ENCODE data around the gene TBC1D20. TPM values are rescaled to one million over a fixed set of nuclear protein-coding genes. Genes with fewer than 3 reads are reported as not detected.
"Not testable (repeated sequence)": the region's sequence is repeated elsewhere in the genome, so short reads cannot be mapped to it uniquely, and the experiment has no call there.

Gene TBC1D20, protein sequence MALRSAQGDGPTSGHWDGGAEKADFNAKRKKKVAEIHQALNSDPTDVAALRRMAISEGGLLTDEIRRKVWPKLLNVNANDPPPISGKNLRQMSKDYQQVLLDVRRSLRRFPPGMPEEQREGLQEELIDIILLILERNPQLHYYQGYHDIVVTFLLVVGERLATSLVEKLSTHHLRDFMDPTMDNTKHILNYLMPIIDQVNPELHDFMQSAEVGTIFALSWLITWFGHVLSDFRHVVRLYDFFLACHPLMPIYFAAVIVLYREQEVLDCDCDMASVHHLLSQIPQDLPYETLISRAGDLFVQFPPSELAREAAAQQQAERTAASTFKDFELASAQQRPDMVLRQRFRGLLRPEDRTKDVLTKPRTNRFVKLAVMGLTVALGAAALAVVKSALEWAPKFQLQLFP
- 30.0 and 34.6 TPM in 2 replicates for total RNA-seq (2014; rRNA removed)
- 26.7 TPM for polyA plus RNA-seq (2012)

DNA sequence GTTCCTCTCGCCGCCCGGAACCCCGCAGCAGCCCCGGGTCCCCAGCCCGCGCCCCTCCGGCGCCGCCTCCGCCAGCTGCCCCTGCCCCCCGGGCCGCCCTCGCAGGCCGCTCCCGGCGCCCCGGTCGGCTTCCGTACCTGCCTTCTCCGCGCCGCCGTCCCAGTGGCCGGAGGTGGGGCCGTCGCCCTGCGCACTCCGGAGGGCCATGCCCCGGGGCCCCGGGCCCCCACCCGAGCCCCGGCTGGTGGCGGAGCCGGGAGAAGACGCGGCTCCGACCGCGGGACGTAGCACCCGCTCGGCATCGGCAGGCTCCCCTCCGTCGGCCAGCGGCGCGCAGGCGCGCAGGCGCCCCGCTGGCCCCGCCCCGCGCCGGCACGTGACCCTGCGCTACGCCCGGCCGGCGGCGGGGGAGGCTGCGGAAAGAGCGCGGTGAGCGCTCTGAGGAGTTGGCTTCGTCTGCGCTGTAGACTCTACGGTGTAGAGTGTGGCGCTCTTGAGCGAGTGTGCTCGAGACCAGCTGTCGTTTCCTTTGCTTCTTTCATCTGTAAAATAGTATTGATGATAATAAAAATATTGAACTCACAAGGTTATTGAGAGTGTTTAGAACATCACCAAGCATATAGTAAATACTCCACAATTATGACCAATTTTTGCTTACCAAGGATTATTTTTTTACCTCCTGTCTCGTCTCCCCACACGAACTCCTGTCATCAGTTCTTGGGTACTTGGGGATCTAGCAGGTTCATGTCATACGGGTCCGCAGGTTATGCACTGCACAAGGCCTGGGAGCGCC, at the start of gene TBC1D20:
TSS of gene TBC1D20 (minus strand) at position 335 of the 793 bp plus-strand sequence. CDS start at position 207, 128 bp downstream.
- peak; percentile 84 for DNase-seq (ENCODE audit: low read depth)

DNA sequence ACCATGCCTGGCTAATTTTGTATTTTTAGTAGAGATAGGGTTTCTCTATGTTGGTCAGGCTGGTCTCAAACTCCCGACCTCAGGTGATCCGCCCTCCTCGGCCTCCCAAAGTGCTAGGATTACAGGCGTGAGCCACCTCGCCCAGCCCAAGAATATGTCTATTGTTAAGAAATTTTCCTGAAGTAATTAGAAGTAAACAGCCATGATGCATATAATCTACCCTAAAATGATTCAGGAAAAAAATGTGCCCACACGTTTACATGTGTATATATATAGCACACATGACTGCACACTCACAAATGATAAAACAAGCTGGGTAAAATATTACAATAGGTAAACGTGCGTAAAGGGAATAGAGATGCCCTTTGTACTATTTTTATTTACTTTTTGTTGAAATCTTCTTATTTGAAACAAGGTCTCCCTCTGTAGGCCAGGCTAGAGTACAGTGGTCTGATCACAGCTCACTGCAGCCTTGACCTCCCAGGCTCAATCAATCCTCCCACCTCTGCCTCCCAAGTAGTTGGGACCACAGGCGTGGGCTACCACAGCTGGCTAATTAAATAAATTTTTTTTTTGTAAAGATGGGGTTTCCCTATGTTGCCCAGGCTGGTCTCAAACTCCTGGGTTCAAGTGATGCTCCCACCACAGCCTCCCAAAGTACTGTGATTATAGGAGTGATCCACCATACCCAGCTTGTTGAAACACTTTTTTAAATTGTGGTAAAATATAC, 48.2 kb upstream of the TBC1D20 start:
- not testable (repeated sequence) for DNase-seq (ENCODE audit: low read depth)

DNA sequence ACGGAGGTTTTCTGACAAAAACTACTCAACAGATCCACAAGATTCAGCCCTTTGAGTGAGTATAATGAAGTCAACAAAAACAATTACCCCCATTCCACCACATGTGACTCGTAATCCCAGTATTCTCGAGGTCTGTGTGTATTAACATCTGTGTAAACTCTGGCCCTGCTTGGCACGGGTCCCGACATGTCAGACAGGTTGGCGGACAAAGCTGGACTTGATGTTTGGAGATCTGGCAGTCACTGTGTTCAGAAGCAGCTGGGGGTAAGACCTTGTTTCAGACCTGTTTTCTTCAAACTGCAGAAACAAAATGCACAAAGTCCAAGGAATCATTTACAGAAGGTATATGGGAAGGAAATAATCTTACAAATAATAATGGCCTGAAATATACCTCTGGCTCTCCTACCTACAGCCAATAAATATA, 46.0 kb upstream of the TBC1D20 start:
- DNase-seq (ENCODE audit: low read depth), result not testable (repeated sequence)

DNA sequence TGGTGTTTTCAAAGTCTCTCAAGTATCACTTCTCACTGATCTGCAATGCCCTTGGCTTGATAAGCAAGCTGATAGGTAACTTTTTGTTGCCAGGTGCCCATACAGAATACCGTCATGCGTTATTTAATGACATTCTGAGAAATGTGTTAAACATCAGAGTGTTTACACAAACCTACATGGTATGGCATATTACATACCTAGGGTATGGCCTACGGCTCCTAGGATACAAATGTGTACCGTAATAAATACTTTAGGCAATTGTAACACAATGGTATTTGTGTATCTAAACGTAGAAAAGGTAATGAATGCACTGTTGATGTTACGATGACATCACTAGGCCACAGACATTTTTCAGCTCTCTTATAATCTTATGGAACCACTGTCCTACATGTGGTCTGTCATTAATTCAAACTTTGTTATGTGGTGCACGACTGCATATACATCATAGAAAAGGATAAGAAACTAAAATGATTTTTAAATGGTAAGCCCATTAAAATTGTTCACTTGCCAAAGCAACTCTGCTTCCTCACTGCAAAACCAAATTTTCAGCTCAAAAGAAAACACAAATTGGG, 45.5 kb upstream of the TBC1D20 start:
- no peak for DNase-seq (ENCODE audit: low read depth)

DNA sequence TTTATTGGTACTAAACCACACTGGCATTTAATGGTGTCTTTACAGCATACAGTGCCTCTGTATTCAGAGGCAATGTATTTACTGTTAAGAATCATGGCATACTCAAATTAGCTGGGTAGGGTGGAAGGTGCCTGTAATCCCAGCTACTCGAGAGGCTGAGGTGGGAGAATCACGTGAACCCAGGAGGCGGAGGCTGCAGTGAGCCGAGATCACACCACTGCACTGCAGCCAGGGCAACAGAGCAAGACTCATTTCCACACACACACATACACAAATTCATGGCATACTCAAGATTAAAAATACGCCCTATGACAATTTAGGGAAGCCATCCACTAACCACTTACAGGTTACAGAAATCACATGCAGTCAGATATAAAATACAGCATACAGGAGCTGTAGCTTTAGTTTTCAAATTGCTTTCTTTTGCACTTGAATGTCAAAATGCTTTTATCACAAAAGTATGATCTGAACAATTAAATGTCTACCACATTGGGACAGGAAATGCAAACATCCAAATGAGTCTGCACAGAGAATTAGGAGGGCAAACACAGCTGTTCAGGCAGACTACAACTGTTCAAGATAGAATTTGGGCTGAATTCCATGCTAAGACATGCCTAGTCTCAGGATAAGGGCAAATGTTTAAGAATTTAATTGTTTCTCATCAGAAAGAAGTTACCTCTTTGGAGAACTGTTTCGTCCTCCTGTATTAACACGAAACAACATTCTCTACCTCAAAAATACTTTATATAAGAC, 44.8 kb upstream of the TBC1D20 start:
- peak; percentile 35 for DNase-seq (ENCODE audit: low read depth)

DNA sequence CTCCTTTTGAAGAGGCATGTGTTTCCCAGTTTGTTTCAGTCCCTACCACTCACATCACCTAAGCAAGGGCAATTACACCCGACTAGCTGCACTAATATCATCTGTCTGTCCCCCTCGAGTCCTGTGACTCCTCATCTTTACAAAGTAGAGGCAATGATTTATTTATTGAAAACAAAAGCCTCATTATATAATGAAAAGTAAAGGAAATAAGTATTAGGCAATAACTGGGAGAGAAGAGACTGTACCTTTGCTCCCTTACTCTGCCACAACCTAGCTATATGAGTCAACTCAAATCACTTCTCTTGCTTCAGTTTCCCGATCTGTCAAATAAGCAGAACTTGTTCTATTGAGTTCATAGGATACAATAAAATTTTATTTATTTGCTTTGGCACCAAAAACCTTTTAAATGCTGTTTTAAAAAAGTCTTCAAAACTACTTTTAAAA, 42.3 kb upstream of the TBC1D20 start:
- no peak for DNase-seq (ENCODE audit: low read depth)

DNA sequence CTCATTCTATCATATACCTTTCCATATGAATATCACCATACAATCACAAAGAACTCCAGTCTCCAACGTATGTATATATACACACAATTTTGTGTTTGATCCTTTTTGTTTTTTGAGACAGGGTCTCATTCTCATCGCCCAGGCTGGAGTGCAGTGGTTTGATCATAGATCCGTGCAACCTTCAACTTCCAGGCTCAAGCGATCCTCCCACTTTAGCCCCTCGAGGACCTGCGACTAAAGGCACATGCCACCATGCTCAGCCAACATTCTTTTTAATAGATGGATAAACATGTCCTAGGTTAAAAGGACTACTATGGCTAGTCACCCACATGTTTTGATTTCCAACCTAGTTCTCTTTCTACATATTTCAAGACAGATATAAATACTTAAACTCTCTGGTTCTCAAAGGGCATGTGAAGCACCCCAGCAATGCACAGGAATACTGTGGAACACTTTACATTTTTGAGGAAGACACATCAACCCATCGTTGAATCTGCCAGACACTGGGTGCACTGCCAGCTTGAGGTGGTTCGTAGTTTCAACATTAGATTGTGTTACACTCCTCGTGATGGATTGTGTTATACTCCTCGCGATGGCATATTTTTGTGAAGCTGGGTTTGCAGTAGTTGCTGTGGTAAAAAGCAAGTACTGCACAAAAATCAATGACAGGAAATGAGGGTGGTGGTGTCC, 40.9 kb upstream of the TBC1D20 start:
- no peak for DNase-seq (ENCODE audit: low read depth)

DNA sequence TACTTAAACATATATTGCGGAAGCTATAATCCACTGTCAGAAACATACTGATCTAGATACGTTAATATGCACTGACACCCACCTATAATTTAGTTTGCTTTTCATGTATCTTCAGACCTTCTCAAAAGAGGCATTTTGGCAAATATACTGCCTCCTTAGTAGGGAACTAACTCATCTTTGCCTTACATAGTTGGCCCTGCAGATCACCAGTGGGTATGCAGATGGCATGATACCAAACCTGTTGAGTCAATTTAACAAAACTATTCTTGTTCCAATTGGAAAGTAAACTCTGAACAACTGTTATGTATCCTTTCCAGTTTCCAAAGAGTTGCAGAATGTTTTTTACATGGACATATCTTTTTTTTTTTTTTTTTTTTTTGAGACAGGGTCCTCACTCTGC, 35.6 kb upstream of the TBC1D20 start:
- DNase-seq (ENCODE audit: low read depth), result no peak

DNA sequence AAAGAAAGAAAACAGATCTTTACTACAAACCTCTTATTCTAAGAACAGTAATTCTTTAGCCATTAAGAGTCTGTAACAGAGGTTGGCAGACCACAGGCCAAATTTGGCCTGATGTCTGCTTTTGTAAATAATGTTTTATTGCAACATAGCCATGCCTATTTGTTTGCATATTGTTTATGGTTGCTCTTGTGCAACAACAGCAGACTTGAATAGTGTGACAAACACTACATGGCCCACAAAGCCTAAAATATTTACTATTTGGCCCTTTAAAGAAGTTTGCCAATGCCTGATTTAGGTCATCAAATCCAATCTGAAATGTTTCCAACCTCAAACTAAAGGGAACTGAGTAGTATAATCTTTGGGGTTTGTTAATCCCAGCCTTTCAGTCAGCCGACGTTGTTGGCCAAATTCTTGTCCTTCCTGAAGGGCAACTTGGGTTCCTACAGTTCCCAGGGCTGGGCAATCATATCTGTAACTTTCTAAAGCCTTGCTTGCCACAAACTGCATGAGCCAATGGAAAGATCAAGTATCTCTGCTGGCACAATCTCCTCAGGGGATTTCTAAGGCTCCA, 33.9 kb upstream of the TBC1D20 start:
- DNase-seq (ENCODE audit: low read depth), result peak; percentile 69

DNA sequence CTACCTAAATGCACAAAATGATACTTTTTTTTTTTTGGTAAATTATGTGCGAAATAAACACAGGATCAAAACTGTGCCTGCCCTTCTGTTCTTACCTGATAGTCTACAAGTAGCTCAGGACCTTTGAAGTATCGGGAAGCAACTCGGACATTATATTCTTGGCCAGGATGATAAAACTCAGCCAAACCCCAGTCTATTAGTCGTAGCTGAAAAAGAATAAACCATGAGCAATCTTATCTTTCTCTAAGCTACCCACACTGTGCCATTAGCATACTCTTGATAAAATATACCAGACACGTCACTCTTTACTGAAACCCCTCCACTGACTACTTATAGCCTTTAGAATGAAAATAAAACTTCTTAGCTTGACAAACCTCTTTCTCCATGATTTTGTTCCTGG, 29.8 kb upstream of the TBC1D20 start:
- no peak for DNase-seq (ENCODE audit: low read depth)

DNA sequence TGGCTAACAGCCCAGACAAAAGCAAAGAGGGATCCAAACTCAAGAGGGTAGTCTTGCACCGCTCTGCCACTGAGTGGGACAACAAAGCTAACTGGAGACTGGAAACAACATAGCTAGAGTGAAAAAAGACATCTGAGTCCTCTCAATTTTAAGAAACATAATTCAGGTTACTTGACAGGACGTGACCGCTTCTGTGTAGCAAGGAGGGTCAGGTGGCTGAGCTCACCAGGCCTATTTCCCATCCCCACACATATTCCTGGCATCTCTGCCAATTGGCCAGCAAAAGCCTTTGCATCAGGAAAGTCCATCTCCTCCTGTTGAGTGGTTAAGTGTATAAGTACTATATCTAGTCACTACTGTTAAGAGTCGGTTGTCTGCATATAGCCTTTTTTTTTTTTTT, 25.3 kb upstream of the TBC1D20 start:
- DNase-seq (ENCODE audit: low read depth), result no peak

DNA sequence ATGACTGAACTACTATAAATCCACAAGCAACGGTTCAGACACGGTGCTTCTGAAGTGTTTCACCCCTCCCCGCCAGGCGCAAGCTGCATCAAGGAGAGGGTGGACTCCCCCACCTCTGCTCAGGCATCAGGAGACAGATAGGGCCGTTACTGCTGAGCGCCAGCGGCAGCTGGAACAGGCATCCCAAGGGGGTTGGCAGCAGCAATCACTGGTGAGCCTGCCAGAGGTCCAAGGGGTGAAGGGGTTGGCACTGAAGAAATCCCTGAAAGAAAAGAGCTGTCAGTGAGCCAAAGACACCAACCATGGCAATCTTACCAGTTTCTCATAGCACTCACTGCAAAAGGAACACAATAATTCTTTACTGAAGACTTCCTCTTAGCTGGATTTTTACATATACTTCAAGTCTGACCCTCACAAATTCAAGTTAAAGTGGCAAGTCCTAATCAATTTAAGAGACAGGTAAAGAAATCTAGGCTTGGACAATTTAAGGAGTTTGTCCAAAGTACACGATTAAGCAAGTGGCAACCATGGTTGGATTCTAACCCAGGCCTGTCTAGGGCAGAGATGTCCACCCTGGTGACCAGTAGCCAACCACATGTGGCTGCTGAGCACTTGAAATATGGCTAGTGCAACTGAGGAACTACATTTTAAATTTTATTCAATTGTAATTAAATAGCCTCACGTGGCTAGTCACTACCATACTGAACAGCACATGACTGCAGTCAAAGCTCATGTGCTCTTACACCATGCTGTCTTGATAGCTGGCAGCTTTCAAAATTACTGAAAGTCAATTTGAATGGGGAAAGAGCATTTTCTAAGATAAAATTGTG, 21.7 kb upstream of the TBC1D20 start:
- DNase-seq (ENCODE audit: low read depth), result peak; percentile 73

DNA sequence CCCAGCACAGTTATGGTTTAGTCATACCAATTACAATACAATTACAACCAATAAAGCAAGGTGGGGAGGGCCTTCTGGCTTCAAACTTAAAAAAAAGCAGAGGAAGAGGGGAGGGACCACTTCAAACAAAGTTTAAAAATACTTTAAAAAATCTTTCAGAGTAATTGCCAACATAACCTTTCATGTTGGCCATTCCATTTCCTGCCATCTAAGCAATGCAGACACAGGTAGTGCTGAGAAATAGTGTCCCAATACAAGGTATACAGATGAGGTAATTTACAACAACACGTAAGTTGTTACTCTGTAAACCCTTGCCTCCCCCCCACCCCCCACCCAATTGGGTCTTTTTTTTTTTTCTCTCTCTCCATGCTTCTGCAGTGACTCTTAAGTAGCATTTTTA, 18.8 kb upstream of the TBC1D20 start:
- DNase-seq (ENCODE audit: low read depth), result no peak

DNA sequence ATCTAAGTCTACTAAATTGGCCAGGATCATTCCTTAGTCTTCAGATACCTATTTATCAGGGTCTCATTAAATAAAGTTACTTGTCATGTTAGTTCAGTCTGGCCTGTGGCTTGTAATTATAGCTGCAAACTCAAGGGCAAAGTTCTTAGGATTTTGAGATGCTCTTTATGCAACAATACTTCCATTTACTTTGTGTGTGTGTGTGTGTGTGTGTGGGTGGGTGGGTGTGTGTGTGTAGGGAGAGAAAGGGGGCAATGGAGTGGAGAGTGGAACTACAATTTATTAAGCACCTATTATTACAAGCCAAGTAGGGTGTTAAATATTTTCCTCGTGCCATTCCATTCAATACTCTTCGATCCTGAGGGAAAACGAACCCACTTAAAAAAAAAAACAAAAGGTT, 17.7 kb upstream of the TBC1D20 start:
- no peak for DNase-seq (ENCODE audit: low read depth)

DNA sequence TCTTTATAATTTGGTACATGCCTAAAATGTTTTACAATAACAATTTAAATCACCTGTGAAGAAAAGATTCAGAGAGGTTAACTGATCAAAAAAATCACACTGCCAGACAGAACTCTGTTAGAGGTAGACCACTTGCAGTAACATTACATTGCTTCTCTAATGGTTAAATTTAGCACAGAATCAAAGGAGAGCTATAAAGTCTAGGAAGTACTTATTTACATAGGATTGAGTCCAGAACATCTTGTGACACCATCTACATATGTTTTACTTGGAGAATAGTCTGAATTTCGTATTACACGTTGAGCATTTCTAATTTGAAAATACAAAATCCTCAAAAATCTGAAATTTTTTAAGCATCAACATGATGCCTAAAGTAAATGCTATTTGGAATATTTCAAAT, 17.2 kb upstream of the TBC1D20 start:
- no peak for DNase-seq (ENCODE audit: low read depth)

DNA sequence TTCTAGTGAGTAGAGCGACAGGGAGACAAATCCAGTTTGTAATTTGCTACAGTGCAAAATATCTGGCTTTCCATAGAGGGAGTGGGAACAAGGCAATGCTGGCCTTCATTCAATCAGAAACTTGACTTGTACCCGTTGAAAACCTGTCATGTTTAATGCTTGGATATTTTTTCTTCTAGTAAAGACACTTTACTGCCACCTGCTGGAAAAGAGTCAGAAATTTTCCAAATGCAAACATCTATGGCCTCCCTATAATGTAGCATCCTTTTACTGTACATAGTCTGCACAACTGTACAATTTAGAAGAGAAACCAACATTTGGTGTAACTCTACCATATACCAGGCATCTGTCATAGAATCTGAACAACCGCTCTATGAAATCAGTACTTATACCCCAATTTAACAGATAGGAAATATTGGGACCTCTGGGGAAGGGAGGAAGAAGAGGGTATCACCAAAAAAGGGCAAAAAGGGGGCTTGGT, 16.7 kb upstream of the TBC1D20 start:
- peak; percentile 62 for DNase-seq (ENCODE audit: low read depth)

DNA sequence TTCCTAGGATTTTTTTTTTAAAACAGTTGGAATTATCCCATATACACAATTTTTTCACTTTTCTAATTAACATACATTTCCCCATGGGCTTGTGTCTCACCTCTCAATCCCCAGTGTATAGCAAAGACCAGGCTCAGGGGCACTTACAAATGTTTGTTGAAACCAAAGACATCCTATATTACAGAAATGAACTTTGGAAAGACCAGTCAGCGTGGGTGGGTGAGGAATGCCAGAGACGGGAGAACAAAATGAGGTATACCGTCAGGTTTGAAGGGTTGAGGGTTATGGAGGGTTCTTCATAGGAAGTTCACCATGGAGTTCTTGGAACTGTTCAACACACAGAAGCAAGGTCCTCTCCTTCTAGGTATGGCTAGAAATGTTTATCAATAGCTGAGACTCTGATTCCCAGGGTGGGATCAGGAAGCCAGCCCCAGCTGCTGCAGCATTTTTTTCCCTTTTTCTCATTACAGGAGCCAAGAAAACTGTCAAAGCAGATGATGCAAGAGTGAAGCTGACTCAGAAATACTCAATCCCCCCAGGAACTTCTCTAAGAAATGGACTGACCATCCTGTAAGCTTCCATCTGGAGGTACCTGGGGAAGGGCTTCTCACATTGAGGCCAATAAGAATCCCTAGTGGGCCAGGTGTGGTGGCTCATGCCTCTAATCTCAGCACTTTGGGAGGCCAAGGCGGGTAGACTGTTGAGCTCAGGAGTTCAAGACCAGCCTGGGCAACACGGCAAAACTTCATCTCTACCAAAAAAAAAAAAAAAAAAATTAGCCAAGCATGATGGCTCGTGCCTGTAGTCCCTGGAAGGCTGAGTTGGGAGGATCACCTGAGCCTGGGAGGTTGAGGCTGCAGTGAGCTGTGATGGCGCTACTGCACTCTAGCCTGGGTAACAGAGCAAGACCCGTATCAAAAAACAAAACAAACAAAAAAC, 15.9 kb upstream of the TBC1D20 start:
- peak; percentile 50 for DNase-seq (ENCODE audit: low read depth)

All from LHCN-M2 (cell line).